ENCODE data around the gene H2BW1.
"Not testable (repeated sequence)": the region's sequence is repeated elsewhere in the genome, so short reads cannot be mapped to it uniquely, and the experiment has no call there.

H2BW1 gene, protein sequence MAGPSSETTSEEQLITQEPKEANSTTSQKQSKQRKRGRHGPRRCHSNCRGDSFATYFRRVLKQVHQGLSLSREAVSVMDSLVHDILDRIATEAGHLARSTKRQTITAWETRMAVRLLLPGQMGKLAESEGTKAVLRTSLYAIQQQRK

GRCh38 chrX:104013606-104014005 is at the start of gene H2BW1:
TSS of gene H2BW1 (minus strand) at chrX:104013708. CDS start at chrX:104013576, 132 bp downstream.
- TF ChIP-seq, protein P1, sequence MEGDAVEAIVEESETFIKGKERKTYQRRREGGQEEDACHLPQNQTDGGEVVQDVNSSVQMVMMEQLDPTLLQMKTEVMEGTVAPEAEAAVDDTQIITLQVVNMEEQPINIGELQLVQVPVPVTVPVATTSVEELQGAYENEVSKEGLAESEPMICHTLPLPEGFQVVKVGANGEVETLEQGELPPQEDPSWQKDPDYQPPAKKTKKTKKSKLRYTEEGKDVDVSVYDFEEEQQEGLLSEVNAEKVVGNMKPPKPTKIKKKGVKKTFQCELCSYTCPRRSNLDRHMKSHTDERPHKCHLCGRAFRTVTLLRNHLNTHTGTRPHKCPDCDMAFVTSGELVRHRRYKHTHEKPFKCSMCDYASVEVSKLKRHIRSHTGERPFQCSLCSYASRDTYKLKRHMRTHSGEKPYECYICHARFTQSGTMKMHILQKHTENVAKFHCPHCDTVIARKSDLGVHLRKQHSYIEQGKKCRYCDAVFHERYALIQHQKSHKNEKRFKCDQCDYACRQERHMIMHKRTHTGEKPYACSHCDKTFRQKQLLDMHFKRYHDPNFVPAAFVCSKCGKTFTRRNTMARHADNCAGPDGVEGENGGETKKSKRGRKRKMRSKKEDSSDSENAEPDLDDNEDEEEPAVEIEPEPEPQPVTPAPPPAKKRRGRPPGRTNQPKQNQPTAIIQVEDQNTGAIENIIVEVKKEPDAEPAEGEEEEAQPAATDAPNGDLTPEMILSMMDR (IDR thresholded peaks at IDR 0.05; ENCODE audit: low read depth, low read length) = no peak
- H3K4me3 ChIP-seq (ENCODE audit: low read depth, low read length) = no peak within 1 kb of the TSS

DNA sequence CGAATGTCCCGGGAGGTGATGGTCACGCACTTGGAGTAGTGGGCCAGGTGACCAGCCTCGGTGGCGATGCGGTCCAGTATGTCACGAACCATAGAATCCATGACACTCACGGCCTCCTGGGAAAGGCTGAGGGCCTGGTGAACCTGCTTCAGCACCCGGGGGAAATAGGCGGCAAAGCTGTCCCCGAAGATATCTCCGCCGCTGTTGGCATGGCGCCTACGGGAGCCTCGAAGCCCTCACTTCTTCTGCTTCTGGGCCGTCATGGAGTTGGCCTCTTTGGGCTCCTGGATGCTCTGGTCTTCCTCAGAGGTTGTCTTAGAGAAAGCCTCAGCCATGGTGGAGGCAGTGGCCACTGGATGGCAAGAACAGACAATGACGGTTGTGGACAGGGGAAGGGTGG is 49.1 kb upstream of the H2BW1 start:
- not testable (repeated sequence) for H3K4me3 ChIP-seq (ENCODE audit: low read depth, low read length)

DNA sequence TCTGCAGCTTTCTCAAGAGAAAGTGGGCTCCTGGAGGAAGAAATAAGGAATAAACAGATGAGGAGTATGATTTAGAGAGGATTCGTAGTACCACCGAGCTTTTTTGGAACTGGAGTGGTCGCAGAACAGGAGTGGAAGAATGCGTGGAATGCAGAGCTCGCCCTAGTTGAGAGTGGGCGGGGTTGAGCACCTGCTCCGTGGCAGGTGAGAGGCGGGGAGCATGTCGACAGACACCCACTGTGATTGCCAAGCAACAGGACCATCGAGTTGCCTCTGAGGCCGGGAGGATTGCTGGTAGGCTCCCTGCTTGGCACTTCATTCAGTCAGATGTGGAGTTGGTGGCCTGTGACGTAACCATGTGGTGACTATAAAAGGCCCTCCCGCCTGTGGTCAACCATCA is 41.4 kb upstream of the H2BW1 start:
- not testable (repeated sequence) for H3K4me3 ChIP-seq (ENCODE audit: low read depth, low read length)

DNA sequence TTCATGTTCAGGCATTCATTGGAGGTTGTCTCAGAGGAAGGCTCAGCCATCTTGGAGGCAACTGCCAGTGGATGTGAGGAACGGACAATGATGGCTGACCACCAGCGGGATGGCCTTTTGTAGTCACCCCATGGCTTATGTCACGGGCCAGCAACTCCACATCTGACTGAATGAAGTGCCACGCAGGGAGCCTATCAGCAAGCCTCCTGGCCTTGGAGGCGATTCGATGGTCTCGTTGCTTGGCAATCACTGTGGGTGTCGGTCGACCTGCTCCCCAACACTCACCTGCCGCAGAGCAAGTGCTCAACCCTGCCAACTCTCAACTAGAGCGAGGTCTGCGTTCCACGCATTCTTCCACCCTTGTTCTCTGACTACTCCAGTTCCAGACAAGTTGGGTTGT is 33.7 kb upstream of the H2BW1 start:
- H3K4me3 ChIP-seq (ENCODE audit: low read depth, low read length) = no peak overlapping the region
- TF ChIP-seq, protein P1 (IDR thresholded peaks at IDR 0.05; ENCODE audit: low read depth, low read length) = no peak

DNA sequence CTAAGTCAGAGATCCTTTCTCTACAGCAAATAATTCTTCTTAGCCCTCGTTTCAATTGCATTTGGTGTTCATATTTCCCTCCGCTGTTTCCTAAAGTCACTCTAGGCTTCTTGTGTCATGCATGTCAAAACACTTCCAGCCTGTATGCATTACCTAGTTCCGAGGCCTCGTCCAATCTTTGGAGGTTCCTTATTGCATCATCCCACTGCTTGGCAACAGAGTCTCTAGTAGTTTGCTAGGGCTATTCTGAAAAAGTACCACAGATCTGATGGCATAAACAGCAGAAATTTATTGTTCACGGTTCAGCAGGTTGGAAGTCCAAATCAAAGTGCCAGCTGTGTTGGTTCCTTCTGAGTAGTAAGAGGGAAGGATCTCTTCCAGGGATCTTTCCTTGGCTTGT is 32.1 kb upstream of the H2BW1 start:
- TF ChIP-seq, protein P1 (IDR thresholded peaks at IDR 0.05; ENCODE audit: low read depth, low read length) = no peak
- H3K4me3 ChIP-seq (ENCODE audit: low read depth, low read length) = no peak overlapping the region

GRCh38 chrX:104041003-104041402 is 27.5 kb upstream of the H2BW1 start:
- TF ChIP-seq, protein P1 (IDR thresholded peaks at IDR 0.05; ENCODE audit: low read depth, low read length) = no peak
- H3K4me3 ChIP-seq (ENCODE audit: low read depth, low read length) = no peak overlapping the region

GRCh38 chrX:104039689-104040505 is 26.4 kb upstream of the H2BW1 start, which contains the start of gene H2BW2:
TSS of gene H2BW2 (plus strand) at chrX:104039956. CDS start at chrX:104039995, 39 bp downstream.
- H3K4me3 ChIP-seq (ENCODE audit: low read depth, low read length) = no peak within 1 kb of the TSS
- TF ChIP-seq, protein P1 (IDR thresholded peaks at IDR 0.05; ENCODE audit: low read depth, low read length) = no peak

DNA sequence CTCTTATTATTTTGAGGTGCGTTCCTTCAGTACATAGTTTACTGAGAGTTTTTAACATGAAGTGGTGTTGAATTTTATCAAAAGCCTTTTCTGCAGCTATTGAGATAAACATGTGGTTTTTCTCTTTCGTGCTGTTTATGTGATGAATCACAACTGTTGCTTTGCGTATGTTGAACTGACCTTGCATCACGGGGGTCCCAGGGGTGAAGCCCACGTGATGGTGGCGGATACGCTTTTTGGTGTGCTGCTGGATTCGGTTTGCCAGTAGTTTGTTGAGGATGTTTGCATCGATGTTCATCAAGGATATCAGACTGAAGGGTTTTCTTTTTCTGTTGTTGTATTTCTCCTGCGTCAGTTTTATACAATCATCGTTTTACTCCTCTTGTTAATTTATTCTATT is 4.6 kb upstream of the H2BW1 start:
- TF ChIP-seq, protein P1 (IDR thresholded peaks at IDR 0.05; ENCODE audit: low read depth, low read length) = no peak
- no peak overlapping the region for H3K4me3 ChIP-seq (ENCODE audit: low read depth, low read length)

DNA sequence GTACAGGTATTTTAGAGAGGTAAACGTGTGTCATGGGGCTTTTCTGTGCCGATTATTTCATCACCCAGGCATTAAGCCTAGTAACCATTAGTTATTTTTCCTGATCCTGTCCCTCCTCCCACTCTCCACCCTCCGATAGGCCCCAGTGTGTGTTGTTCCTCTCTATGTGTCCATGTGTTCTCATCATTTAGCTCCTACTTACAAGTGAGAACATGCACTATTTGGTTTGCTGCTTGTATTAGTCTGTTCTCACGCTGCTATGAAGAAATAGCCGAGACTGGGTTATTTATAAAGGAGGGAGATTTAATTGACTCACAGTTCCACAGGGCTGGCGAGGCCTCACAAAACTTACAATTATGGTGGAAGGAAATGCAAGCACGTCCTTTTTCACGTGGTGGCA is 2.1 kb upstream of the H2BW1 start:
- H3K4me3 ChIP-seq (ENCODE audit: low read depth, low read length) = not testable (repeated sequence)
